Stomach (tissue), 4 donors: Measurements from ENCODE around the gene PLXNA2.

Experiments used
- CTCF ChIP-seq, 7 experiments: fragments of 450-650 bp in 4 of 7; fragments of 200-600 bp in 3 of 7; sonication (generic) in 3 of 7; IDR thresholded peaks; one replicate each; pipeline ENCODE4 v1.5.1; 2016 to 2019; ENCODE audit warnings: antibody characterized with exemption in 7 of 7, control low read depth in 2 of 7, mild to moderate bottlenecking in 1 of 7
- EP300 ChIP-seq: sonication (generic); formaldehyde crosslinking; IDR thresholded peaks from one replicate; pipeline ENCODE4 v1.6.1; 2017; ENCODE audit warnings: antibody characterized with exemption
- POLR2A ChIP-seq, 4 donors: fragments of 450-650 bp; IDR thresholded peaks; one replicate each; pipeline ENCODE4 v1.6.1; 2016; ENCODE audit warnings: antibody characterized with exemption in 4 of 4, control low read depth in 2 of 4, mild to moderate bottlenecking in 1 of 4, moderate library complexity in 1 of 4
- POLR2AphosphoS5 ChIP-seq, 3 donors: sonication (generic); formaldehyde crosslinking; IDR thresholded peaks; one replicate each; pipeline ENCODE4 v1.6.1; 2016; ENCODE audit warnings: antibody characterized with exemption in 3 of 3

DNA sequence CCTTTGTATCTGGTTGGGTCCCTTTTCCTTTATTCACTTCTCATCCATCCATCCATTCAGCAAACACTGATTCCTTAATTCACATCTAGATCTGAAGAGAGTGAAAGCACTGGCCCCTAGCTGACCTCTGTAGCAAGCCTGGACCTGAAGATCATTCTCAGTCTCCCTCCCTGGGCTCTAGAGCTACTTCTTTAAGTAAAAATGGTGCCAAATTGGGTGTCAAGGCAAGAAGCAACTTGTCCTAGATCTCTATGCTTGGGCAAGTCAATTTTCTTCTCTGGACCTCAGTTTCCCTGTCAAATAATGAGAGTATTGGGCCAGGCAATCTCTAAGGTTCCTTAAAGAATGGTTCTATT lies 36.1 kb downstream of the PLXNA2 start:
- TF ChIP-seq CTCF (IDR thresholded peaks at IDR 0.05): no peak
- TF ChIP-seq POLR2A (IDR thresholded peaks at IDR 0.05): no peak
- TF ChIP-seq POLR2AphosphoS5 (IDR thresholded peaks at IDR 0.05): no peak
- TF ChIP-seq EP300: no peak
